Thyroid gland (tissue), 4 donors: Measurements from ENCODE around the gene EEIG2.

ENCODE experiments used
- POLR2A ChIP-seq, 2 donors: fragments of 450-650 bp; IDR thresholded peaks; one replicate each; pipeline ENCODE4 v1.6.1; 2017; ENCODE audit warnings: antibody characterized with exemption in 2 of 2, mild to moderate bottlenecking in 2 of 2, moderate library complexity in 1 of 2
- TF ChIP-seq, protein P1 (sequence below), 6 experiments: fragments of 200-600 bp in 3 of 6; fragments of 450-650 bp in 3 of 6; sonication (generic) in 3 of 6; IDR thresholded peaks; one replicate each; pipeline ENCODE4 v1.5.1; 2016 to 2019; ENCODE audit warnings: antibody characterized with exemption in 6 of 6, mild to moderate bottlenecking in 2 of 6, inconsistent platforms in 1 of 6, moderate library complexity in 1 of 6

- TF ChIP-seq POLR2A (IDR thresholded peaks at IDR 0.05), result no peak
- TF ChIP-seq, protein P1, sequence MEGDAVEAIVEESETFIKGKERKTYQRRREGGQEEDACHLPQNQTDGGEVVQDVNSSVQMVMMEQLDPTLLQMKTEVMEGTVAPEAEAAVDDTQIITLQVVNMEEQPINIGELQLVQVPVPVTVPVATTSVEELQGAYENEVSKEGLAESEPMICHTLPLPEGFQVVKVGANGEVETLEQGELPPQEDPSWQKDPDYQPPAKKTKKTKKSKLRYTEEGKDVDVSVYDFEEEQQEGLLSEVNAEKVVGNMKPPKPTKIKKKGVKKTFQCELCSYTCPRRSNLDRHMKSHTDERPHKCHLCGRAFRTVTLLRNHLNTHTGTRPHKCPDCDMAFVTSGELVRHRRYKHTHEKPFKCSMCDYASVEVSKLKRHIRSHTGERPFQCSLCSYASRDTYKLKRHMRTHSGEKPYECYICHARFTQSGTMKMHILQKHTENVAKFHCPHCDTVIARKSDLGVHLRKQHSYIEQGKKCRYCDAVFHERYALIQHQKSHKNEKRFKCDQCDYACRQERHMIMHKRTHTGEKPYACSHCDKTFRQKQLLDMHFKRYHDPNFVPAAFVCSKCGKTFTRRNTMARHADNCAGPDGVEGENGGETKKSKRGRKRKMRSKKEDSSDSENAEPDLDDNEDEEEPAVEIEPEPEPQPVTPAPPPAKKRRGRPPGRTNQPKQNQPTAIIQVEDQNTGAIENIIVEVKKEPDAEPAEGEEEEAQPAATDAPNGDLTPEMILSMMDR (IDR thresholded peaks at IDR 0.05), result no peak
These were observed 36.1 kb upstream of the EEIG2 start for GRCh38 chr1:108523829-108524228.
